HCT116 (cell line): Measurements from ENCODE around the gene KCND3. TPM values are rescaled to one million over a fixed set of nuclear protein-coding genes. Genes with fewer than 3 reads are reported as not detected.

ENCODE experiments used
- ATAC-seq: fragments of 200-7000 bp; cut with Tn5 transposase; 2 replicates; pipeline ENCODE4 v1.9.1; 2020; ENCODE audit warnings: mild to moderate bottlenecking, moderate library complexity
- BruUV-seq: library from RNA; stranded (reverse); fragments of 400-500 nt; replicated peaks from 2 replicates; lab custom pipeline; 2021; lab: Mats Ljungman, UMichigan
- CTCF ChIA-PET: fragments of 300-600 bp; sonication (Branson Sonifier 250); formaldehyde crosslinking; loops from one replicate; lab custom pipeline; 2021; ENCODE audit warnings: antibody characterized with exemption; lab: Charles Lee
- POLR2A ChIA-PET: fragments of 300-600, 350-600 bp; sonication (Branson Sonifier 250); formaldehyde crosslinking; loops from one replicate; lab custom pipeline; 2021; ENCODE audit warnings: antibody characterized with exemption; lab: Charles Lee
- RAD21 ChIA-PET, 2 experiments: fragments of 300-600 bp; sonication (Branson Sonifier 250); formaldehyde crosslinking; loops; one replicate each; lab custom pipeline; 2023; ENCODE audit warnings: low total read pairs in 2 of 2; ENCODE audit not compliant: uncharacterized antibody in 2 of 2, unreplicated experiment in 2 of 2, low non-redundant PET in 1 of 2; lab: Charles Lee
- DNase-seq: peaks from one replicate; pipeline ENCODE4 v3.0.0-alpha.2; 2010; ENCODE audit warnings: low read depth, low spot score
- H2AFZ ChIP-seq: fragments of 200-600 bp; shearing (Covaris generic), sonication (generic); 2 replicates; pipeline ENCODE4 v1.6.1; 2017; ENCODE audit warnings: low read depth, mixed run types, mixed read lengths, antibody characterized with exemption, low read length; ENCODE audit not compliant: poor library complexity, severe bottlenecking
- H3K27ac ChIP-seq: 2 replicates; pipeline ENCODE4 v1.5.1; 2012; ENCODE audit warnings: low read depth, low read length
- H3K27me3 ChIP-seq: fragments of 200-600 bp; sonication (generic); 2 replicates; pipeline ENCODE4 v1.6.1; 2016; ENCODE audit warnings: mixed run types, low read length, mixed read lengths; ENCODE audit not compliant: insufficient read depth
- H3K36me3 ChIP-seq, 2 experiments: fragments of 200-500 bp in 1 of 2; fragments of 200-600 bp in 1 of 2; sonication (Bioruptor generic) in 1 of 2; sonication (generic) in 1 of 2; 2 replicates each; pipeline versions ENCODE4 v1.5.1 to v1.6.1; 2014 to 2016; ENCODE audit warnings: low read length in 2 of 2, inconsistent platforms in 1 of 2, mixed read lengths in 1 of 2, mixed run types in 1 of 2; ENCODE audit not compliant: insufficient read depth in 2 of 2, control insufficient read depth in 1 of 2
- H3K4me1 ChIP-seq, 2 experiments: fragments of 200-600 bp in 1 of 2; sonication (generic) in 1 of 2; 2 replicates each; pipeline versions ENCODE4 v1.5.1 to v1.6.1; 2012 to 2017; ENCODE audit warnings: low read length in 2 of 2, inconsistent platforms in 1 of 2, mild to moderate bottlenecking in 1 of 2, mixed read lengths in 1 of 2, mixed run types in 1 of 2, moderate library complexity in 1 of 2; ENCODE audit not compliant: insufficient read depth in 2 of 2, control insufficient read depth in 1 of 2
- H3K4me2 ChIP-seq: fragments of 200-600 bp; sonication (generic); 2 replicates; pipeline ENCODE4 v1.6.1; 2017; ENCODE audit warnings: mixed run types, low read length, mixed read lengths
- H3K4me3 ChIP-seq, 2 experiments: fragments of 200-600 bp in 1 of 2; sonication (generic) in 1 of 2; replicated peaks in 1 of 2; 2 replicates each; pipeline ENCODE4 v1.5.1; 2011 to 2016; ENCODE audit warnings: low read length in 2 of 2, control low read depth in 1 of 2, low read depth in 1 of 2, mild to moderate bottlenecking in 1 of 2, mixed read lengths in 1 of 2, mixed run types in 1 of 2
- H3K79me2 ChIP-seq: fragments of 200-600 bp; sonication (generic); 2 replicates; pipeline ENCODE4 v1.6.1; 2017; ENCODE audit warnings: mild to moderate bottlenecking, mixed run types, low read length, moderate library complexity, mixed read lengths; ENCODE audit not compliant: insufficient read depth
- H3K9ac ChIP-seq: fragments of 200-600 bp; sonication (generic); 2 replicates; pipeline ENCODE4 v1.6.1; 2016; ENCODE audit warnings: low read length, mixed read lengths
- H3K9me2 ChIP-seq: fragments of 200-600 bp; sonication (generic), shearing (Covaris generic); 2 replicates; pipeline ENCODE4 v1.6.1; 2017; ENCODE audit warnings: mixed run types, mild to moderate bottlenecking, moderate library complexity; ENCODE audit not compliant: insufficient read depth
- H3K9me3 ChIP-seq, 2 experiments: fragments of 200-500 bp in 1 of 2; fragments of 200-600 bp in 1 of 2; sonication (Bioruptor generic) in 1 of 2; sonication (generic) in 1 of 2; 2 replicates each; pipeline ENCODE4 v1.6.1; 2014 to 2017; ENCODE audit warnings: low read length in 2 of 2, mixed read lengths in 2 of 2, inconsistent platforms in 1 of 2, low read depth in 1 of 2, mild to moderate bottlenecking in 1 of 2, mixed run types in 1 of 2, moderate library complexity in 1 of 2; ENCODE audit not compliant: control insufficient read depth in 1 of 2, insufficient read depth in 1 of 2
- H4K20me1 ChIP-seq: fragments of 200-600 bp; sonication (generic), shearing (Covaris generic); 2 replicates; pipeline ENCODE4 v1.6.1; 2017; ENCODE audit warnings: mixed run types, mild to moderate bottlenecking, moderate library complexity; ENCODE audit not compliant: insufficient read depth
- ELF1 ChIP-seq: IDR thresholded peaks from 2 replicates; pipeline ENCODE4 v1.6.1; 2012; ENCODE audit warnings: low read depth, borderline replicate concordance
- EZH2 ChIP-seq: fragments of 200-600 bp; sonication (generic); IDR thresholded peaks from 2 replicates; pipeline ENCODE4 v1.6.1; 2017; ENCODE audit warnings: antibody characterized with exemption, mixed run types
- EZH2phosphoT487 ChIP-seq: fragments of 200-600 bp; IDR thresholded peaks from 2 replicates; pipeline ENCODE4 v1.6.1; 2018; ENCODE audit warnings: antibody characterized with exemption, borderline replicate concordance
- JUND ChIP-seq: IDR thresholded peaks from 2 replicates; pipeline ENCODE4 v1.6.1; 2012
- POLR2A ChIP-seq: IDR thresholded peaks from 2 replicates; pipeline ENCODE4 v1.7.0; 2011; ENCODE audit warnings: borderline replicate concordance; ENCODE audit not compliant: insufficient read depth, insufficient read length; ENCODE audit errors: extremely low read depth
- POLR2AphosphoS5 ChIP-seq: IDR thresholded peaks from 2 replicates; pipeline ENCODE4 v1.6.1; 2011; ENCODE audit warnings: mild to moderate bottlenecking, low read depth, low read length, moderate library complexity
- SIN3A ChIP-seq: IDR thresholded peaks from 2 replicates; pipeline ENCODE4 v1.6.1; 2012; ENCODE audit warnings: low read depth
- SP1 ChIP-seq: IDR thresholded peaks from 2 replicates; pipeline ENCODE4 v1.6.1; 2012; ENCODE audit warnings: low read depth
- SRF ChIP-seq: IDR thresholded peaks from 2 replicates; pipeline ENCODE4 v1.6.1; 2012; ENCODE audit warnings: low read depth
- TCF7L2 ChIP-seq: IDR thresholded peaks from 2 replicates; pipeline ENCODE4 v1.7.0; 2011; ENCODE audit warnings: borderline replicate concordance, inconsistent platforms; ENCODE audit not compliant: insufficient read depth, insufficient read length; ENCODE audit errors: extremely low read depth
- YY1 ChIP-seq: IDR thresholded peaks from 2 replicates; pipeline ENCODE4 v1.6.1; 2011; ENCODE audit warnings: low read length, low read depth, moderate library complexity, mild to moderate bottlenecking; ENCODE audit not compliant: insufficient replicate concordance; ENCODE audit errors: extremely low read depth
- ZFX ChIP-seq: fragments of 450-650 bp; IDR thresholded peaks from 2 replicates; pipeline ENCODE4 v1.6.1; 2017
- ZNF274 ChIP-seq: fragments of 200-500 bp; sonication (Bioruptor generic); IDR thresholded peaks from 2 replicates; pipeline ENCODE4 v1.6.1; 2014; ENCODE audit warnings: mild to moderate bottlenecking, low read depth, low read length, inconsistent platforms
- intact Hi-C: fragments of 100-400 bp; cut with micrococcal nuclease; formaldehyde crosslinking; loops from 2 replicates; pipeline ENCODE4 v1.10.0; 2022
- total RNA-seq: library from RNA; stranded (reverse); gene quantifications from one replicate; pipeline ENCODE4 v1.2.1, GENCODE V29; 2021; ENCODE audit not compliant: unreplicated experiment
- TF ChIP-seq, protein P1 (sequence below): IDR thresholded peaks from 2 replicates; pipeline ENCODE4 v1.6.1; 2012
- TF ChIP-seq, protein P2 (sequence below), 3 experiments: fragments of 200-600 bp in 1 of 3; sonication (generic) in 1 of 3; IDR thresholded peaks in 2 of 3; conservative IDR thresholded peaks in 1 of 3; 2 replicates each; pipeline ENCODE4 v1.5.1; 2012 to 2017; ENCODE audit warnings: low read depth in 2 of 3, low read length in 2 of 3, antibody characterized with exemption in 1 of 3, borderline replicate concordance in 1 of 3, control low read depth in 1 of 3, mild to moderate bottlenecking in 1 of 3, mixed read lengths in 1 of 3, mixed run types in 1 of 3, moderate library complexity in 1 of 3; ENCODE audit not compliant: insufficient read depth in 1 of 3
- TF ChIP-seq, protein P3 (sequence below): IDR thresholded peaks from 2 replicates; pipeline ENCODE4 v1.6.1; 2012
- TF ChIP-seq, protein P4 (sequence below): IDR thresholded peaks from 2 replicates; pipeline ENCODE4 v1.6.1; 2011; ENCODE audit warnings: mild to moderate bottlenecking, low read length, moderate library complexity; ENCODE audit not compliant: insufficient replicate concordance; ENCODE audit errors: extremely low read depth

Gene KCND3
- total RNA-seq, 1 experiment from 2014 or later, result 0.44 TPM

DNA sequence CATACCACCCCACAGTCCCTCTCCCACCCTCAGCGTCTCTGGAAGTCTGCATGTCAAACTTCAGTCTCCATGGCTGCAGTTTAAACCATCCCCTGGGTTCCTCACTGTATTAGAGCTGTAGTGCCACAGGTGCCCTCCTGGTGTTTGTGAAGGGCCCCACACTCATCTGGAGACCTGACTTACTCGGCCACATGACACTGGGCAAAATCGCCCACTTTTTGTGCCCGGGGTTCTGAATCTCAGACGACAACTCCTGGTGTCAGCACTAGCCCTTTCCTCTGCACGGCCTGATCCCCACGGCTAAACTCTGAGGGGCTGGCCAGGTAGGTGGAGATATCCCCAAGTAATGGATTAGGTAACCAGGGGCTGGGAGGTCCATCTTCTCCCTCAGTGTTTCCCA is 256.8 kb downstream of the KCND3 start:
- ChIA-PET POLR2A (no interaction called here), CTCF (no interaction called here), RAD21 (no interaction called here)
- Histone ChIP-seq H3K36me3 (no peaks in the 10 kb centered on the region), H3K27me3 (no peaks in the 10 kb centered on the region), H3K4me3 (no peak overlapping the region), H3K9ac (no peak overlapping the region), H3K79me2 (no peaks in the 10 kb centered on the region), H3K4me2 (no peak overlapping the region), H3K4me1 (peaks cover 4 to 5% of the 10 kb centered on the region in 2 experiments; a peak in 3 of 4 replicates), H3K9me2 (no peaks in the 10 kb centered on the region), H3K9me3 (no peaks in the 10 kb centered on the region), H3K27ac (no peak overlapping the region), H2AFZ (no peak overlapping the region), H4K20me1 (no peaks in the 10 kb centered on the region)
- no TSS peak for BruUV-seq
- TF ChIP-seq ELF1, result no peak
- TF ChIP-seq SP1, result no peak
- no peak for TF ChIP-seq ZFX
- no peak for TF ChIP-seq EZH2phosphoT487
- TF ChIP-seq, protein P1, sequence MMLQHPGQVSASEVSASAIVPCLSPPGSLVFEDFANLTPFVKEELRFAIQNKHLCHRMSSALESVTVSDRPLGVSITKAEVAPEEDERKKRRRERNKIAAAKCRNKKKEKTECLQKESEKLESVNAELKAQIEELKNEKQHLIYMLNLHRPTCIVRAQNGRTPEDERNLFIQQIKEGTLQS, result no peak
- TF ChIP-seq, protein P2, sequence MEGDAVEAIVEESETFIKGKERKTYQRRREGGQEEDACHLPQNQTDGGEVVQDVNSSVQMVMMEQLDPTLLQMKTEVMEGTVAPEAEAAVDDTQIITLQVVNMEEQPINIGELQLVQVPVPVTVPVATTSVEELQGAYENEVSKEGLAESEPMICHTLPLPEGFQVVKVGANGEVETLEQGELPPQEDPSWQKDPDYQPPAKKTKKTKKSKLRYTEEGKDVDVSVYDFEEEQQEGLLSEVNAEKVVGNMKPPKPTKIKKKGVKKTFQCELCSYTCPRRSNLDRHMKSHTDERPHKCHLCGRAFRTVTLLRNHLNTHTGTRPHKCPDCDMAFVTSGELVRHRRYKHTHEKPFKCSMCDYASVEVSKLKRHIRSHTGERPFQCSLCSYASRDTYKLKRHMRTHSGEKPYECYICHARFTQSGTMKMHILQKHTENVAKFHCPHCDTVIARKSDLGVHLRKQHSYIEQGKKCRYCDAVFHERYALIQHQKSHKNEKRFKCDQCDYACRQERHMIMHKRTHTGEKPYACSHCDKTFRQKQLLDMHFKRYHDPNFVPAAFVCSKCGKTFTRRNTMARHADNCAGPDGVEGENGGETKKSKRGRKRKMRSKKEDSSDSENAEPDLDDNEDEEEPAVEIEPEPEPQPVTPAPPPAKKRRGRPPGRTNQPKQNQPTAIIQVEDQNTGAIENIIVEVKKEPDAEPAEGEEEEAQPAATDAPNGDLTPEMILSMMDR (IDR thresholded peaks at IDR 0.05 in 2 of 3, conservative IDR thresholded peaks at IDR 0.05 in 1 of 3; ENCODE audit: borderline replicate concordance in 1 of 3, insufficient read depth in 1 of 3, low read depth in 2 of 3, low read length in 2 of 3), result no peak
- ATAC-seq, result no peak; the same call in 1 of the 2 replicates
- no peak for DNase-seq
- intact Hi-C loops, result no loop called here

DNA sequence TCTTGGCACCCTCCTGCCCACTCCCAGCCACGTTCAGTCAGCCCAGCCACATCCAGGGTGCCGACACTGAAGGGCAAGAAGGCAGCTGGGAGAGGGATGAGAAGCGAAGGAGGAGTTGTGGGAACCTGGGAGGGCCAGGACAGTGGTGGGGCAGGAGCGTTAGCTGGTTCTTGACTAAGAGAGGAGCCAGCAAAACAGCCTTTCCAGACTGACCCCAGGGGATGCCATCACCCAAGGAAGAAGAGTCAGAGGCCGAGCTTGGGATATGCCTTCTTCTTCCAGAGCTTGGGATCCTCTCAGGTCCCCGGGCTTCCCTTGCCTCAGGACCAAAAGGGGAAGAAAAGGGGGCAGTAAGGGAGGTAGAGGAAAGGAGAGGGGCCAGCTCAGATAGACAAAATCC is 257.5 kb downstream of the KCND3 start:
- intact Hi-C loops, result no loop called here
- Histone ChIP-seq H3K4me1 (peaks cover 0 to 3% of the 10 kb centered on the region in 2 experiments; a peak in 1 of 4 replicates), H3K27ac (no peak overlapping the region)
- TF ChIP-seq ZNF274 (no peak), YY1 (no peak), SRF (no peak), POLR2AphosphoS5 (no peak), POLR2A (no peak), JUND (no peak), ZFX (no peak), EZH2 (no peak), TCF7L2 (no peak), SIN3A (no peak), ELF1 (no peak)
- TF ChIP-seq, protein P3, sequence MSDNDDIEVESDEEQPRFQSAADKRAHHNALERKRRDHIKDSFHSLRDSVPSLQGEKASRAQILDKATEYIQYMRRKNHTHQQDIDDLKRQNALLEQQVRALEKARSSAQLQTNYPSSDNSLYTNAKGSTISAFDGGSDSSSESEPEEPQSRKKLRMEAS, result no peak
- TF ChIP-seq, protein P1, result no peak
- TF ChIP-seq, protein P4, sequence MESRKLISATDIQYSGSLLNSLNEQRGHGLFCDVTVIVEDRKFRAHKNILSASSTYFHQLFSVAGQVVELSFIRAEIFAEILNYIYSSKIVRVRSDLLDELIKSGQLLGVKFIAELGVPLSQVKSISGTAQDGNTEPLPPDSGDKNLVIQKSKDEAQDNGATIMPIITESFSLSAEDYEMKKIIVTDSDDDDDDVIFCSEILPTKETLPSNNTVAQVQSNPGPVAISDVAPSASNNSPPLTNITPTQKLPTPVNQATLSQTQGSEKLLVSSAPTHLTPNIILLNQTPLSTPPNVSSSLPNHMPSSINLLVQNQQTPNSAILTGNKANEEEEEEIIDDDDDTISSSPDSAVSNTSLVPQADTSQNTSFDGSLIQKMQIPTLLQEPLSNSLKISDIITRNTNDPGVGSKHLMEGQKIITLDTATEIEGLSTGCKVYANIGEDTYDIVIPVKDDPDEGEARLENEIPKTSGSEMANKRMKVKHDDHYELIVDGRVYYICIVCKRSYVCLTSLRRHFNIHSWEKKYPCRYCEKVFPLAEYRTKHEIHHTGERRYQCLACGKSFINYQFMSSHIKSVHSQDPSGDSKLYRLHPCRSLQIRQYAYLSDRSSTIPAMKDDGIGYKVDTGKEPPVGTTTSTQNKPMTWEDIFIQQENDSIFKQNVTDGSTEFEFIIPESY, result no peak

More for the DNA sequence above, 257.5 kb downstream of the KCND3 start:
- H3K27me3 ChIP-seq, result no peaks in the 10 kb centered on the region
- POLR2A ChIA-PET, result no interaction called here
- CTCF ChIA-PET, result interaction anchor here (1.4 kb wide), 1 partner anchor 15 kb away, joined by 4 read pairs; no protein-coding TSS in a partner anchor
- DNase-seq (no peak), ATAC-seq (no peak)
- RAD21 ChIA-PET, result no interaction called here
- no peak overlapping the region for H3K9ac ChIP-seq
- no peak overlapping the region for H2AFZ ChIP-seq
- H3K4me2 ChIP-seq, result no peak overlapping the region
- no peak overlapping the region for H3K4me3 ChIP-seq
- no peaks in the 10 kb centered on the region for H3K36me3 ChIP-seq
- no peaks in the 10 kb centered on the region for H3K9me3 ChIP-seq
- H4K20me1 ChIP-seq, result no peaks in the 10 kb centered on the region
- no peaks in the 10 kb centered on the region for H3K79me2 ChIP-seq
- H3K9me2 ChIP-seq, result no peaks in the 10 kb centered on the region
- BruUV-seq, result no TSS peak
